OCI-M2 (cell line): ENCODE results near the gene NDUFAB1.
"Not testable (repeated sequence)": the region's sequence is repeated elsewhere in the genome, so short reads cannot be mapped to it uniquely, and the experiment has no call there.

Experiments used
- DNase-seq: peaks from one replicate; lab custom pipeline; 2025; ENCODE audit not compliant: unreplicated experiment; lab: John Stamatoyannopoulos, UW

NDUFAB1 gene

DNA sequence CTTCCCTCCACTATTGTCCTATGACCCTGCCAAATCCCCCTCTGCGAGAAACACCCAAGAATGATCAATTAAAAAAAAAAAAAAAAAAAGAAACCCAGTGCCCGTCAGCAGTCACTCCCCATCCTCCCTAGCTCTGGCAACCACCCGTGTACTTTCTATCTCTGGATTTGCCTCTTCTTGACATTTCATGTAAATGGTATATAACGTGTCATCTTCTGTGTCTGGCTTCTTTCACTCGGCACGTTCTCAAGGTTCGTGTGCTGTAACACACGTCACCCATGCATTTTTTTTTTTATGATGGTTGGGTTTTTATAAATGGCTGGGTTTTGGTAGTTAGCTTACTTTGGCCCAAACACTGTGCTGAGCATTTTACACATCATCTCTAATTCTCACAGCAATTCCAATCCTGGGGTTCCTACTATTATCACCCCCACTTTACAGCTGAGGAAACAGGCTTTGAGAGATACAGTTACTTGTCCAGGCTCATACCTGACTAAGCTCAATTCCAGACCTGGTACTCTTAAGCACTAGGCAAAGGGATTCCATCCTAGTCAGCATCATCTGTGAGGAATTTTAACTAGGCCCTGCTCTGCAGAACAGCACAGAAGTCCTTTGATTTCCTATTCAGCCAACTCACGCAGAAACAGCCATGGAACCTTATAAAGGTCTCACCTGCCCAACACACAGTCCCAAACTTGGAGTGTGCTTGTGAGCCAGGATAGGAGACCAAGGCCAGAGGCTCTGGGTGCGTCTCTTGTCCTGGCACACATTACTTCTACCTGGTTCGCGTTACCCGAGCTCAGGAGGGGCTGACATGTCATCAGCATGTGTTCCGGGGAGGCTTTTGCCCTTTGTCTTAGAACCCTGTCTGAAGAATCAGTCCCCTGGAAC lies 11.7 kb downstream of the NDUFAB1 start:
- DNase-seq: no peak

GRCh38 chr16:23583271-23583670 lies 12.8 kb downstream of the NDUFAB1 start:
- DNase-seq: not testable (repeated sequence)

GRCh38 chr16:23581764-23582163 lies 14.4 kb downstream of the NDUFAB1 start:
- no peak for DNase-seq

DNA sequence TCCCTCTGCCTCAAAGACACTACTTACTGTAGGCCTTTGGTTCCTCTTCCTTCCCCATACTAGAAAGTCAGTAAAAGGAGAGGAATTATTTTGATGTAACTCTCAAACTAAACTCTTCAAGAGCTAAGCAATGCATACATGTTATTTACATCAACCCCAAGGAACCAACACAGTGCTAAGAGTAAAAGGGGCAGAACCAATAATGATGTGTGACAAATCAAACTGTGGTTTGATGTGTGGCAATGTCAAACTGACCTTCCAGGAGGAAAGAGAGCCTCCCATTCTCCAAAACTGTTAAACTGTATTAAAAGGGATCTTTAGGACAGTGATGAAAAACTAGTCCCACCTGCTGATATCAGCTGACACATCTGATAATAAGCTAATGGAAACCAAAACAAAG lies 15.7 kb downstream of the NDUFAB1 start:
- no peak for DNase-seq

GRCh38 chr16:23579371-23579770 lies 16.7 kb downstream of the NDUFAB1 start:
- DNase-seq: no peak

GRCh38 chr16:23578101-23578830 lies 17.9 kb downstream of the NDUFAB1 start:
- DNase-seq: no peak

DNA sequence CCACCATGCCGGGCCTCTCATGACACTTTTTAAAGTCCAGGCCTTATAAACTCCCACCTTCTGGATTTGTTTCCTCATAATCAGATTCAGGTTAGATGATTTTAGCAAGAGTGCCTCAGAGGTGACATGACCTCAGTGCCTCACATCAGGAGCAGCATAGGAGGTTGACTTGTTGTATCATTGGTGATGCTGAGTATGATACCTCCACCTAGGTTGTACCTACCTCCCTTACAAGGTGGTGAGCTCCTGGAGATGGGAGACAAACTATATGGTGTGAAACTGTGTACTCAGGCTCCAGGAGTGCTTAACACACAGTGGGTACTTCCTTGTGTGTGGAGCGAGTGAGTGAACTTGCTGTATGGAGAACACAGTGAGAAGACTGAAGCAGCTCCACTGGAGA lies 18.6 kb downstream of the NDUFAB1 start:
- no peak for DNase-seq

GRCh38 chr16:23575834-23576233 lies 20.3 kb downstream of the NDUFAB1 start:
- DNase-seq: no peak

DNA sequence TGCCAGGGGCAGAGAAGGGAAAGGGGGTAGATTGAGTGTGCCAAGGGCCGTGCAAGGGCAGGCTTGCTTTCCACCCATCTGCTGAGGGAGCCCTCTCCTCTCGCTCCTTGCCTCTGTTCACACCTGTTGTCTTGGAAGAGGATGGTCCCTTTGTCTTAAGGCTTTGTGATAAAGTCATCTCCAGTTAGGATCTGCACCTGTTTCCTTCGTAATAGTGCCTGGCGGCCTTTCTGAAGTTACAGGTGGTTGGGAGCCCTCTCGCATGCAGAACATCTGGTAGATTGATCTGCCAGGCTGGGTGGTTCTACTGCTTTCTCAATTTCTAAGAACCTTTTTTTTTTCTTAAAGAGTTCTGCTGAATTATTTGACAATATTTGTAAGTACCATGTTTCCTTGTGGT lies 22.3 kb downstream of the NDUFAB1 start:
- DNase-seq: no peak

DNA sequence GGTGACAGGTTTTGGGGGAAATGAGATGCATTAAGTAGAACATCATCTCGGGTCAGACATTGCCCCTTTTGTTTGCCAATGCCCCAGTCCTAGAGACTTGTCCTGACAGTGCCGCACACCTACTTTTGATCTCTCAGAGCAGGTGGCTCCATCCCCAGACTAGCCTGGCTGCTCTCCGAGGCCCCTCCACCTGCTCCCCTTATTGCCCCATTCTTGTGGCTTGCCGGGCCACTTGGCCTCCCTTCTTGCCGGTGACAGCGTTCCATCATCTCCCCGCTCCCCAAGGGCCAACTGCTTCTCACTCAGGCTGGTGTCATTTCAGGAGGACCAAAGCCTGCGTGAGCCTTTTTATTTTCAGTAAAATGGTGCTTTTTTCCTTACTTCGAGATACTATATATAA lies 23.7 kb downstream of the NDUFAB1 start:
- DNase-seq: no peak

GRCh38 chr16:23571895-23572294 lies 24.2 kb downstream of the NDUFAB1 start:
- DNase-seq: no peak

DNA sequence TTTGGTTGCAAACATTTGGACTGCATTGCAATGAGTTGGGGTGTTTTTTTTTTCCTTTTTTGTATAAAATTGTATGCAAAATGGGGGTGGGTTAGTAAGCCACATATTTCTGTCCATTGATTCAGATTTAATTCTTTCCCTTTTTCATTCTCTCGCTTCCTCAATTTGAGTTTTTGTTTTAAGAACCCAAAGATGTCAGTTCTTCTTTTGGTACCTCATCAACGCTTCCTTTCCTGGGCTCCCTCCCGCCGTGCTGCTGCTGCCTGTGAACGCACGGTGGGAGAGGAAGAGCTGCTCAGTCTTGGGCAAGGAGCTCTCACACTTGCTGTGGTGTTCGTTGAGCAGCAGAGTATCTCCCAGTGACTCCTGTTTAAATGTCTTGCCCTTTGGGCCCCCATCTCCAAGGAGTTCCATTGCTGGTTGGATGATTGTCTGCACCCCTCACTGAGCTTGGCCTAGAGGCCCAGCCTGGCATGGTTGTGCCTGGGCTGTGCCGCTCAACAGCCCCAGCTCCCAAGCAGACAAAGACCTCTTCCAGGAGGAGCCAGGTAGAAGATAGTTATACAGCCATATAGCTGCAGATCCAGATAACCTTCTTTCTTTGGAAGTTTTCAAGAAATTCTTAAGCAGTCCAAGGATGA lies 25.0 kb downstream of the NDUFAB1 start:
- DNase-seq: no peak

- DNase-seq: no peak
Observed at GRCh38 chr16:23567602-23568001, 28.5 kb downstream of the NDUFAB1 start.

GRCh38 chr16:23566724-23567123 lies 29.4 kb downstream of the NDUFAB1 start:
- DNase-seq: no peak

GRCh38 chr16:23564575-23565363 lies 31.3 kb downstream of the NDUFAB1 start:
- no peak for DNase-seq

GRCh38 chr16:23563186-23563585 lies 32.9 kb downstream of the NDUFAB1 start:
- DNase-seq: no peak

DNA sequence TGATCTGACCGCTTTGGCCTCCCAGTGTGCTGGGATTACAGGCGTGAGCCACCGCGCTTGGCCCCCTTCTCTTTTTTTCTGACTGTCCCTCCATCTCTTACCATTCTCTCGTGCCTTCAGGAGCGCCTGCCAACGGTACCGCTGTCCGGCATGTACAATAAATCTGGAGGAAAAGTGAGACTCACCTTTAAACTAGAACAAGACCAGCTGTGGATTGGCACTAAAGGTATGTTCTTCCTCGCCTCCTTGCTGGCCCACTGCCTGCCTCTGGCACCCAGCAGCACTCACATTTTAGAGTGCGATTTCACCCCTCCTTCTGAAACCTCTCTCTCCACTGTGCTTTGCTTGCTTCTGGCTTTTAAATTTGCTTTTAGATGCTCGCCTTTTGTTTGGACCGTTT lies 33.6 kb downstream of the NDUFAB1 start:
- DNase-seq: no peak

DNA sequence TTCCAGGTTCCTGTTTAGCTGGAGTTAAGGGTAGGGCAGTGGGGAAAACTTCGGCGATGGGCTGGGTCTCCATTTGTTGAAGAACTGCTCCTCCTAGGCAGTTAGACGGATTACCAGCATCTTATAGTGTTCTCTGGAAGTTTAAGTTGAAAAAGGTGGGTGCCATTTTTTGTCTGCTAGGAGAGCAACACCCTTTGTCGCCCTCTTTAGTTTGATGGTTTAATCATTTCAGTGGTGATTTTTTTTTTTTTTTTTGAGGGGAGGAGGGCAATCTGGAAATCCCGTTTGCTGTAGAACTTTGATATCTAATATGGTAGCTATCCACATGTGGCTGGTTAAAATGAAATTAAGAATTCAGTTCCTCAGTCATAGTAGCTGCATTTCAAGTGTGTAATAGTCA lies 34.5 kb downstream of the NDUFAB1 start:
- no peak for DNase-seq

GRCh38 chr16:23557779-23558702 lies 38.1 kb downstream of the NDUFAB1 start:
- no peak for DNase-seq
